ENCODE data around the gene SORCS1. TPM values are rescaled to one million over a fixed set of nuclear protein-coding genes. Genes with fewer than 3 reads are reported as not detected.

Gene SORCS1
- total RNA-seq, 1 experiment from 2014 or later, result not detected

GRCh38 chr10:107206833-107207232, 42.3 kb upstream of the SORCS1 start:
- no peak for DNase-seq
- no peak overlapping the region for H3K27ac Mint-ChIP-seq (ENCODE audit: unreplicated experiment)
- H3K27me3 Mint-ChIP-seq (ENCODE audit: insufficient read depth, unreplicated experiment), result no peaks in the 10 kb centered on the region
- no peaks in the 10 kb centered on the region for H3K4me1 Mint-ChIP-seq (ENCODE audit: low read depth, unreplicated experiment)
- Histone ChIP-seq H3K4me3 (ENCODE audit: low read depth, low read length) (no peak overlapping the region), H3K4me1 (no peaks in the 10 kb centered on the region), H3K27me3 (replicated peaks; ENCODE audit: control insufficient read depth, insufficient read depth, low read length) (no peaks in the 10 kb centered on the region), H3K9me3 (no peaks in the 10 kb centered on the region), H3K36me3 (ENCODE audit: control insufficient read depth, insufficient read depth, low read length) (no peaks in the 10 kb centered on the region)
- CTCF ChIA-PET, result no interaction called here
- H3K36me3 Mint-ChIP-seq (ENCODE audit: insufficient read depth, unreplicated experiment), result no peaks in the 10 kb centered on the region
- POLR2A ChIA-PET, result no interaction called here
- no peak for TF ChIP-seq CTCF (IDR thresholded peaks at IDR 0.05; ENCODE audit: insufficient read depth in 1 of 2, low read depth in 1 of 2, low read length in 1 of 2, severe bottlenecking in 1 of 2, unreplicated experiment in 1 of 2)
- H3K9me3 Mint-ChIP-seq (ENCODE audit: unreplicated experiment), result peaks cover 6% of the 10 kb centered on the region
- no peak overlapping the region for H3K4me3 Mint-ChIP-seq (ENCODE audit: unreplicated experiment)
- intact Hi-C loops (cut with micrococcal nuclease; ENCODE audit: unreplicated experiment), result no loop called here
- no TSS peak for BruUV-seq (replicated peaks)

DNA sequence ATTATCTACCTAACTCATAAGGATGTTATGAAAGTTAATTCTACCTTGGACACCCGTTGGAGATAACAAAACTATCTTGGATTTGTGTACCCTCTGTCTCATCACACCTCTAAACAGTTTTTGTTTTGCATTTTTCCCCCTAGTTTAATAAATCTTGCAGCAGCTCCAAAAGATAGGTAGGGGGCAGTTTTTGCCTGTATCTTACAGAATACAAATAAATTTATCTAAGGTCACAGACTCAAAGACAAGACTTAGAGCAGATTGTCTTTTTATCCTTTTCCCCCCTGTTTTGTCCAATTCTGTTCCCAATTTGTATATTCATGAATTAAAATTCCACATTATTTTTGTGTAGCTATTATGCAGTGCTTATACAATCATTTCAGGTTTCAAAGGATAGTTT, 5.0 kb upstream of the SORCS1 start:
- no peaks in the 10 kb centered on the region for H3K36me3 Mint-ChIP-seq (ENCODE audit: insufficient read depth, unreplicated experiment)
- peaks cover 9% of the 10 kb centered on the region for H3K9me3 Mint-ChIP-seq (ENCODE audit: unreplicated experiment)
- Histone ChIP-seq H3K9me3 (no peaks in the 10 kb centered on the region), H3K27me3 (replicated peaks; ENCODE audit: control insufficient read depth, insufficient read depth, low read length) (no peaks in the 10 kb centered on the region), H3K4me3 (ENCODE audit: low read depth, low read length) (no peak overlapping the region), H3K4me1 (no peaks in the 10 kb centered on the region), H3K36me3 (ENCODE audit: control insufficient read depth, insufficient read depth, low read length) (no peaks in the 10 kb centered on the region)
- H3K4me1 Mint-ChIP-seq (ENCODE audit: low read depth, unreplicated experiment), result no peaks in the 10 kb centered on the region
- BruUV-seq (replicated peaks), result no TSS peak
- no peak overlapping the region for H3K27ac Mint-ChIP-seq (ENCODE audit: unreplicated experiment)
- intact Hi-C loops (cut with micrococcal nuclease; ENCODE audit: unreplicated experiment), result no loop called here
- ChIA-PET CTCF (no interaction called here), POLR2A (no interaction called here)
- H3K27me3 Mint-ChIP-seq (ENCODE audit: insufficient read depth, unreplicated experiment), result peaks cover 3% of the 10 kb centered on the region
- no peak for DNase-seq
- no peak for TF ChIP-seq CTCF (IDR thresholded peaks at IDR 0.05; ENCODE audit: insufficient read depth in 1 of 2, low read depth in 1 of 2, low read length in 1 of 2, severe bottlenecking in 1 of 2, unreplicated experiment in 1 of 2)
- H3K4me3 Mint-ChIP-seq (ENCODE audit: unreplicated experiment), result no peak overlapping the region

DNA sequence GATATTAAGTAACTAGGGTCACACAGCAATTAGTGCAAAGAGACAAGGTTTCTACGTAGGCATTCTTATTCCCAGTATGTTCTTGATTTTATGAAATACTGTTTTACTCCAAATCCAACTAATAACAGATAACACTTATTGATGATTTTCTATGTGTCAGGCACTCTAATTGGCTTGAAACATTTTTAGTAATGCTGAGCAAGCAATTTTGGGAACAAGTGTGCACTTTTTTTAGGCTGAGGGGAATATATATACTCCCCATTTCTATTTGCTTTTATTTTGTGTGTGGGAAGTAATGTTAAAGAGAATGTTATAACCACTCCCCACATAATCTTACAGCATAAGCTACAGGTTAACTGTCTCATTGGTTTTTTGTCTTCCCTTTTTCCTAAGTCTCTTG, 4.2 kb upstream of the SORCS1 start:
- no peaks in the 10 kb centered on the region for H3K27me3 ChIP-seq (replicated peaks; ENCODE audit: control insufficient read depth, insufficient read depth, low read length)
- BruUV-seq (replicated peaks), result no TSS peak
- peaks cover 9% of the 10 kb centered on the region for H3K9me3 Mint-ChIP-seq (ENCODE audit: unreplicated experiment)
- no peaks in the 10 kb centered on the region for H3K4me1 ChIP-seq
- H3K9me3 ChIP-seq, result no peaks in the 10 kb centered on the region
- no peak overlapping the region for H3K4me3 Mint-ChIP-seq (ENCODE audit: unreplicated experiment)
- DNase-seq, result no peak
- intact Hi-C loops (cut with micrococcal nuclease; ENCODE audit: unreplicated experiment), result no loop called here
- no peak overlapping the region for H3K27ac Mint-ChIP-seq (ENCODE audit: unreplicated experiment)
- no peak overlapping the region for H3K4me3 ChIP-seq (ENCODE audit: low read depth, low read length)
- ChIA-PET POLR2A (no interaction called here), CTCF (no interaction called here)
- no peaks in the 10 kb centered on the region for H3K4me1 Mint-ChIP-seq (ENCODE audit: low read depth, unreplicated experiment)
- H3K27me3 Mint-ChIP-seq (ENCODE audit: insufficient read depth, unreplicated experiment), result peaks cover 3% of the 10 kb centered on the region
- H3K36me3 Mint-ChIP-seq (ENCODE audit: insufficient read depth, unreplicated experiment), result no peaks in the 10 kb centered on the region
- H3K36me3 ChIP-seq (ENCODE audit: control insufficient read depth, insufficient read depth, low read length), result no peaks in the 10 kb centered on the region
- TF ChIP-seq CTCF (IDR thresholded peaks at IDR 0.05; ENCODE audit: insufficient read depth in 1 of 2, low read depth in 1 of 2, low read length in 1 of 2, severe bottlenecking in 1 of 2, unreplicated experiment in 1 of 2), result no peak

Data from Caco-2 (cell line).